Measurements from ENCODE around the gene ADAMTS12. TPM values are rescaled to one million over a fixed set of nuclear protein-coding genes. Genes with fewer than 3 reads are reported as not detected.

Gene ADAMTS12
- polyA plus RNA-seq, 1 donor: 18.2 TPM

DNA sequence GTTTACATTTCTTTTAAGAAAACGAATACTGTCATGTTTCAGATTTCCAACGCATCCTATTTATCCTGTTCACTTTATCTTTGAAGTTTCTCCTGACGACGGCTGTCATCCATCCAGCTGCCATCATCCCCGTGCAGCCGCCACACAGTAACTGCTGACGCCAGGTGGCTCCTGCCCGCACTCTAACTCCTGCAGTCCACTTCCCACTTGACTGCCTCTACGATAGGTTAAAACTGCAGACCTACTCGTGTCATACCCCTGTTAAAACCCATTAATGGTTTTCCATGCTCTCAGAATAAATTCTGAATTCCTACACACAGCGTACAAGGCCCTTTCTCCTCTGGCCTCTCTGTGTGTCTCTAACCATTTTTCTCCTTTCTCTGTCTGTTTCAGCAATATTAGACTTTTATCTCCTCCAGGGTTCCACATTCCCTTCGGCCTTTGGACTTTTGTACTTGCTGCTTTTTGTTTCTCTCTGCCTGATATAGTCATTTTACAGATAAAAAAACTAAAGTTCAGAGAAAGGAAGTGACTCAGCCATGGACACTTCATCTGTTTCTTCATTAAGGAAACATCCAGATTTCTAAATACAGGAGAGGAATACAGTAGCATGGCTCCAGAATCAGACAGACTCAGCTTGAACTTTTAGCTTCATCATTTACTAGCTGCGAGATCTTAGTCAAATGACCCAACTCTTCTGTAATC is 84.9 kb downstream of the ADAMTS12 start:
- no peak for DNase-seq

DNA sequence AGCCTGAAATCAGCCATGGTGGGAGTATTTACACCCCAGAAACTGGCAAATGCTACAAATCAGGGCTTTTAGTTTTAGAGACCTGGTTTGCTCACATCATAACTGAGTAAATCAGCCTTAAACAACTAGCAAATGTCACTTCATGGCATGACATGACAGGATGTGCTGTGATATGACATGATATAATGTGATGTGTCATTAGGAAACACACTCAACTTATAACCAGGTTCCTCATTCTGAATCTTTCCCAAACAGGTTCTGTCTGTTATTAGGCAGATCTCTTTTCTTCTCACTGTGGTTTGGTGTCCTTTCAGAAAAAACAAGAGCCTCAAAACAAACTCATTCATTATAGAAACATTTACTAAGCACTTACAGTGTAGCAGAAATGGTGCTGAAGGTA is 90.5 kb downstream of the ADAMTS12 start:
- no peak for DNase-seq

DNA sequence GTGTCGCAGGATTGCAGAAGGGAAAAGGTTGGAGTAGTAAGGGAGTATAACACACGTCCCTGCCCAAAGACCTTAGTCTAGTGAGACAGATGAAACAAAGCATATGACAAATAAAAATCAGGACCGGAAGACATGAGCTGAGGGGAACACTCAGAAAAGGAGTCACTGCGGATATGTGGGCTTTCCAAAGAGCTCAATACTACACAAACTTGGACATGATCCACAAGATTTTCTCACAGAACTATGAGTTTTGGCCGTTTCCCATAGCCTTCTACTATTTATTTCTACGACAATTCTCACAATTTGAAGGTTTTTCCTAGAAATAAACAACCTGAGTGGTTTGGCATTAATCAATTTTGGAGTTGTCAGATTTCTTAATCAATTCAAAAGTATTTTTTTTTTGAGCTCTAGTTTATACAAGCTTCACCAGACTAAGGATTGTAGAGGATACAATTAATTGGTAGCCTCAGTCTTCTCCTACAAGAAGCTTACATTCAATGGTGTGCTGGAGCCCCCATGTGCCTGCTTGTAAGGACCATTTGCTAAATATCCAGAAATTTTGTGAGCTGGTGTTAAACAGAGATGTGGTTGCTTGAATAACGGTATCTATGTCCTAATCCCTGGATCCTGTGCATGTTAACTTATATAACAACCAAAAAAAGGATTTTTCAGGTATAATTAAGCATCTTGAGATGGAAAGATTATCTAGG is 91.4 kb downstream of the ADAMTS12 start:
- DNase-seq: no peak

DNA sequence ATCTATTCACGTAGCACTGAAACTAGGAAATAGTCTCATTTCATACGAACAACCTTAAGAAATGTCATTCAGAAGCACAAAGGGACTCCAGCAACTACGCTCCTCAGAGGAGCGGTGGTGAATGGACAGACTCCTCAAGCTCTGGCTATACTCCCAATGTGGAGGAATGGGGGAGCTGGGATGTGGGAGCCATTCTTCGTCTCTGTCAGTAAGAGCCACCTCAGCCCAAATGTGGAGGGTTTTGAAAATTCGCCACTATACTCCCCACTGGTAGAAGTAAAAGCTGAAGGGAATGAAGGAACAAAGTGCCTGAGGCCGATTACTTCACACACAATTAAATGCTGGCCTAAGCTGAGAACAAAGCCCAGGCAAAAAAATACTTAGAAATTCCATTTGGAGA is 96.3 kb downstream of the ADAMTS12 start:
- no peak for DNase-seq

DNA sequence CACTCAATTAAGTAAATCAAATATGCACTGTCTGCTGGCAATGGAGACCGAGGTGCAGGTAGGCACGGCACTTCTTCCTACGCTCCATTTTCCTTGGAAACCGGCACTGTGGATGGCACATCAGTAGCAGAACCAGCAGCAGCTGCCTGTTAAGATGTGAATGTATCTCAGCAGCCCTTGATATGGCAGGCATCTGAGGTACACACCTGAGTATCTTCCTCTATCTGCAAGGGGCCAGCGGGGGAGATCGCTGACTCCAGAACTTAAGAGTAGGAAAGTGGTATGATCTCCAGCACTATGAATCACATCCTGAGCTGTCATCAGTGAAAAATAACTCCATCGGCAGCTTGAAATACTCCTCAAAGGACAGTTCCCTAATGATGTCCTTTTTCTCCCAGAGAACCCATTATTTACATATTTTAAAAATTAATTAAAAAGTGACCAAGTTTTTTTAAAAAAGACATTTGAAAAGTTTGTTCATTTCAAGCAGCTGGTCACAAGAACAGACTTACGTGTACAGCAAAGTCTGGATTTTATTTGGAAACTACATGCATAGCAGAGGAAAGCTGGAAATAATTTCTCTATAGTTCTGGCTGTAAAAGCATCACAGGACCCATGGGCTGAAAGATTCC is 97.1 kb downstream of the ADAMTS12 start:
- no peak for DNase-seq

DNA sequence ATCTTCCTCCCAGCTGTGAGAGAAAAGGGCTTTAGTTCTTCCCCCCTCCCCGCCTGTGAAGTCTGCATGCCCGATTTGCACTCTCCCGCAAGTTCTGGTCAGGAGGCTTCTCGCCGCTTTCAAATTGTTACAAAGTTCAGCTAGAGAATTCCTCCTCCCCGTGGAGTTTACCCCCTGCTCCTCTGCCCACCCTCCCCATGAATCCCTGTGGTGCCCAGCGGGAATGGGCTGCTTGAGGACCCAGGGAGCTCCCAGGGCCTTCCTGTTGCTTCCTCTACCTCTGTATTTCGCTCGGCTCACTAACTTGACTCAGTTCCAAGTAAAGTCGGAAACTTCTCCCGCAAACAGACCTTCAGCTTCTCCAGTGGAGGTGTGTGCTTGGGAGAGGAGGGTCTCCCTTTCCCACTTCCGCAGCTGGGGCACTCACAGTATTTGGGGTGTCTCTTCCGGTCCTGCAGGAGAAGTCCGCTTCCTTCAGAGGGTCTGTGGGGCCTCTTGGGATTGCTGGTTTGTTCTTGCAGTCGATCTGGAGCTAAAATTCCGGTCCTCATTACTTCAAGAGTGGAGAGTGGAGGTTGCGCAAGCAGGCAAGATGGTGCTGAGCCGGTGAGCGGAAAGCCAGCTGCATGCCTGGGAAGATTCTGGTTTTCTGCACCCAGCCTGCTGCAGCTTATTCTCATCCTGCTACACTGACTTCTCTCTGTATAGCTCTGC is 97.8 kb downstream of the ADAMTS12 start:
- DNase-seq: no peak

DNA sequence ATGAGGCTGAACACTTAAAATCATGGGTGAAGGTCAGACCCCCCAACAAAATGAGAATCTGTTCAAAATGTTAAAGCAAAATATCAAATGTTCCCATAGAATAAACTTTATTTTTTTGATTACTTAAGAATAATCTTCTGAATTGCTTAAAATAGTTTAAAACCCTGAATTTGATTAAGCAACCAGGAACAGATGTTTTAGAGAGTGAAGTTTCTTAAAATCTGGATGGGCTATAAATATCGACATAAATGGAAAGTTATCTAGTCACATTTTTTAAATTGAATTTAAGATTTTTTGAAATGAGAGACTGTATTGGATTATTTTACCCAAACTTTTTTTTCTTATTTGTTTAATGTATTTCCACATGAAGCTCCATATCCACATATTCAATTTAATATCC is 98.5 kb downstream of the ADAMTS12 start:
- no peak for DNase-seq

DNA sequence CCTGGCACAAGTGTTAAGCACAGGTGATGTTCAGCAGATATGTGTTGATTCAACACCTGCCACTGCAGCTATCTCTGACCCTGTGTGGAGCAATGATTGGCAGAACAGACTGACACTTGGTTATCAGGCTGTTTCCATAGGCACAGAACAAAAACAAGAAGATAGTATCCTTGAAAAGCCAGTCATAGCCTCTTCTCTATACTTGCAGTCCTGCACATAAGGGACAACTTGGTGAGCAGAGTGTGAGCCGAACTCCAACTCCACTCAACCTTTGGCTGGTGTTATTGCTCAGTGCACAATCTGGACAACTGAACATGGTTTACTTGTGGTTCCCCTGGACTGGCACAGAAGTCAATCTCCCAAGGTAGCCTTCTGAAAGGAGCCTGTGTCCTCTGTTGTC is 99.2 kb downstream of the ADAMTS12 start:
- no peak for DNase-seq

DNA sequence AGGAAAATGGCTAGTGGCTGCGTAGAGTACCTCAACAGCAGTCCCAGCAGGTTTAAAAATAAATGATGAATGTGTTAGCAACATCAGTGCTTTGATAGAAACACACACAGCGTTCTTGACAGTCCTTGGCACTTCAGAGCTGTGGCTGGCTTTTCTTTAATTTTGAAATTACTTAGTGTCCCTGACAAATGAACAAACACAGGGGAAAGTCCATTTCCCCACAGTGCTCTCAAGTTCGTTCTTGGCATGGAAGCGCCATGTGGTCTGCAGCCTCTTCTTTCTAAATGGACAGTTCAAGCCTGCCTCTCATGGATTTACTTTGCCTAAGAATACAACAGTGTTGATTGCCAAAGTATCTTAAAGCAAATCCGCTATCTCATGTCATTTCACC is 102.2 kb downstream of the ADAMTS12 start:
- DNase-seq: no peak

DNA sequence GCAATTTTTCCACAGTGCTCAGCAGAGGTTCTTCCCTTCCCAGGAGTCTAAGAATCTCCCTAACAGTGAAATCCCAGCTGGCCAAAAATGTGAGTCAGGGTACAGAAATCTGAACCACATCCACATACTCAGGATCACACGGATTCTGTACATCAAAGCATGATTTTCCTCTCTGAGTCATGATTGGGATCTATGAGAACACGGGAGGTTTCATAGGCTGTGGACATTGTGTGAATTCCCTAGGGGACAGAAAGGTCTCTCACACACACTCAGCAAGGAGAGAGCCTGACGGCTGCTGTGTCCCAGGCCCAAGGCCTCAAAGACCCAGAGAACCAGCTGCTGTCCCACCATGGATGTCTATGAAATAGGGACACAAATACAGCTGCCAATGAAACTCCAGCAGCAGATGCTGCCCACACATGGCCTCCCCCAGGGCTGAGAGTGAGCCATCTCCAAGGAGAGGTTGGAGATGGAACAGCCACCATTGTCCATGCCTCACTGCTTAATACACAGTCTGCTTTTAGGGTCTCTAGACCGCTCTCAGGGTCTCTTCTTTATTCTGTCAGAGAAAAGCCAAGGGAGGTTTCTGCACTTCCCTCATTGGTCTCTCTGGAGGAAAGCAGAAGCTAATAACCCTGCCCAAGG is 102.7 kb downstream of the ADAMTS12 start:
- no peak for DNase-seq

DNA sequence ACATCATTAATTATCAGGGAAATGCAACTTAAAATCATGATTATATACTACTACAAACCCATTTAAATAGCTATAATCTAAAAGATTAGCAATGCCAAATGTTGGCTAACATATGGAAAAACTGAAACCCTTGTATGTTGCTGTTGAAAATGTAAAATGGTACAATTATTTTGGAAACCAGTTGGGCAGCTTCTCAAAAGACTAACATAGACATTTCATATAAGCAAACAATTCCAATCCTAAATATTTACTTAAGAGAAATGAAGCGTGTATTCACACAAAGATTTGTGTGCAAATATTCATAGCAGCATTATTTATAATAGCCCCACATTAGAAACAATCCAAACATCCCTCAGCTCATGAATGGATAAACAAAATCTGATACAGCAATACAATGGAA is 106.2 kb downstream of the ADAMTS12 start:
- DNase-seq: no peak

DNA sequence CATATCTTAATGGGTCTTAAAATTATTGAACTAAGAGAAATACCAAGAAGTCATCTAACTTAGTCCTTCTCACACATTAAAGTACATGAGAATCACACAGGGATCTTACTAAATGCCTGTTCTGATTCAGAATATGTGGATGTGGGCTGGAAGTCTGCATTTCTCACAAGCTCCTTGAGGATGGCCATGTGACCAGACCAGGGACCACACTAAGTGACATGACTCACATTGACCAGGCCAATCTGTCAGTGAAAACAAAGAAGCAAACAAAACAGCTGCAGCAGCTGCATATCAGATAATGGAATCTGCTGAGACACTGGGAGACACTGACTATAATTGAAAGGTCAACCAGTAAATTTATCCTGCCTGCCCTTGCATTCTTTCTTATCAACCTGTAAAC is 110.5 kb downstream of the ADAMTS12 start:
- DNase-seq: no peak

DNA sequence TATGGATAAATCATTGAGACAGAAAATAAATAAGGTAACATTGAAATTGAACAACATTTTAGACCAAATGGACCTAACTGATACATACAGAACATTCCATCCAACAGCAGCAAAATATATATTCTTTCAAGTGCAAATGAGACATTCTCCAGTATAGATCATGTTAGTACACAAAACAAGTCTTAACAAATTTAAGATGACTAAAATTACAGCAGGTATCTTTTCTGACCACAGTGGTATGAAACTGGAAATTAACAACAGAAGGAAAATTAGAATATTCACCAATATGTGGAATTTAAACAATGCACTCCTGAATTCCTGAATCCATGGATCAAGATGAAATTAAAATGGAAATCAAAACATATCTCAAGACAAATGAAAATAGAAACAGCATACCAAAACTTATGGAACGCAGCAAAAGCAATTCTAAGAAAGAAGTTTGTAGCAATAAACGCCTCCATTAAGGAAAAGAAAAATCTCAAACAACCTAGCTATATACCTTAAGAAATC is 115.6 kb downstream of the ADAMTS12 start:
- DNase-seq: no peak

DNA sequence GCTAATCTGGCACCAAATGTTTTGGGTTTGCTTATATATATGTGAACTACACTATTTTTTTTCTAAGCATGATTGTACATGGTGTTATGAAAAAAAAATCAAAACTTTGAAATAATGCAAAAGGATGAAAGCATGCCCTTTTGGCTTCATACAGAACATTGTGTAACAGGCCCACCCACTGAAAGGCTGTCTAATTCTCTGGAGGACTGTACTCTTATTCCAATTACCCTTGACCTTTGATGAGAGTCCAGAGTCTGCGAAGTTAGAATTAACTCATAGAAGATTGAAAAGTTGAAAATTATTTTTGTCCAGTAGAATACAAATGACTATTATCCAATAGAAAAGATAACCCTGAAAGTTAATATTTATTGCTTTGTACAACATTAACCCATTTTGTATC is 117.4 kb downstream of the ADAMTS12 start:
- no peak for DNase-seq

DNA sequence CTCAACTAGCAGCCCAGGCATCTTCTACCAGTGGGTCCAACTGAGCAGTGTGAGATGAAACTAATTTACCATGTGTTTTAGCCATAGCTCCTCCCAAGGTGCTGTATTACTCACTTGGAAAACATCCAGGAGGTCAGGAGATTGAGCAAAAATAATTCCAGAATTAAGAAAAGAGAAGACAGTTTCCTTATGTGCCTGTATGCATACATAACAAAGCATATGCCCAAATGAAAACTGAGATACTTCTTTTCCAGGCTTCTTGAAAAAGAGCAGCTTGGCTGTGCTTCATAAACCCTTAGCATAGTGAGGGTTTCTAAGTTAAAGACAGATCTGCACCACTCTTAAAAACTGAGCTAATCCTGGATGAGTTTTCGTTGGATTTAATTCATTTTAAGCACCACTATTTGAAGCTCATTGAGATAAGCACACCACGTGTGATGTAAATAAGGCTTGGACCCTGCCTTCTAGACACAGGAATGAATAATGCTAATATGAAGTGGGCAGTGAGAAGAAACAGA is 119.4 kb downstream of the ADAMTS12 start:
- no peak for DNase-seq

DNA sequence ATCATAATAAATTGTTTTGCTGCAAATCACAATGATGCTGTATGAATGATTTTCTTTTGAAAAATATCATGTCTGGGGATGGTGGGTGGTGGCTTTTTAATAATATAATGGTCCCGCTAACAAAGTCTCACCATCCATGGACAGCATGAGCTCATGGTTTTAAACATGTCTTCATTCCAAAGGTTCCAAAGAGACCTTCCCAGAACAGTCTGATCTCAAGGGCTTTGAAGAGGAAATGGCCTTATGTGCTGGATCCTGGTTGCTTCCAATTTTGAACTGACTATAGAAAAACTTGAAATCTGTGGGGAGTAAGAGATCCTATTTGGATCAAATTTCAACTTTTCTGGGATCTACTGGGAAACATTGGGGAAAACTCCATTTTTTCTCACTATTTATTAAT is 121.8 kb downstream of the ADAMTS12 start:
- no peak for DNase-seq

DNA sequence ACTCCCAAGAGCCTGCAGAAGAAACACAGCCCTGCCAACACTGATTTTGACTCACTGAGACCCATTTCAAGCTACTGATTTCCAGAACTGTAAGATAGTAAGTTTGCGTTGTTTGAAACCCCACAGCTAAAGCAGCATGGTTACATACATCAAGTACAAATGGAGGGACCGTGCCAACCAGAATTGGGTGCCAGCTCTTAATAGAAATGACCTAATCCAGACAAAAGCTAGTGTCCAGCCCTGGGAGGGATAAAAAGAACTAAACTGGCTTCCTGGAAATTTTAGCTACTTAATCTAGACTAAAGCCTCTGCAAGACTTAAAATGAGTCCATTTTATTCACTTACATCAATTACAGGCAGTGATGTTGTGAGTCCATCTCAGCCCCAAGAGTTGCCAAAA is 122.6 kb downstream of the ADAMTS12 start:
- no peak for DNase-seq

DNA sequence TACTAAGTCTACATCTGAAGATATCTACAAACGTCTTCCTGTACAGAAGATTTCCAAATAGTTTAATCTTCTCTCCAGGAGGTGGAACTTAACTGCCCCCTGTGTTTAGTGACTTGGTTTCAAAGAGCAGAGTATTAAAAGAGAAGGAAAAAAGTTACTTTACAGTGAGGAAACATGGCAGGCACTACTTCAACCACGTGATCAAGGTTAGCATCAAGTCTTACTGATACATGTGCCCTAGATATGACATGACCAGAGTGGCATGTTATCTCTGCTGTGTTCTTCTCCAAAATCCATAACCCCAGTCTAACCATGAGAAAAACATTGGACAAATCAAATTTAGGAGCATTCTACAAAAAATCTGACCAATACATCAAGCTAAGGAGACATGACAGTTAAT is 125.8 kb downstream of the ADAMTS12 start:
- DNase-seq: no peak

DNA sequence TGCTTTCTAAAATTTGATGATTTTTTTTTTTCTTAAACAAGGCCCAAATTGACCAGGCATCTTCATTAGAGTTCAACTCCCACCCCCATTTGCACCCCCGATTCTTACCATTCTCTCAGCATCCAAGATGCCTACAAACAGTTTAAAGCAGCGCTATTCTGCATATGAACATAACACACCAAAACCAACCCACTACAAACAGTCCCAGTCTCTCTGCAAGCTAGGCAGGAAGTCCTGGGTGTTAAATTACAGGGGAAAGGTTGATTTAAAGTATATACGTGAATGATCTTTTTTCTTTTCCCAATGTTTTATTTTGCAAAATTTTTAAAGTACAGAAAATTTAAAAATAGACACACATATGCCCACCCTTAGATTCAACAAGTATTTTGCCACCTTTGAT is 127.0 kb downstream of the ADAMTS12 start:
- no peak for DNase-seq

DNA sequence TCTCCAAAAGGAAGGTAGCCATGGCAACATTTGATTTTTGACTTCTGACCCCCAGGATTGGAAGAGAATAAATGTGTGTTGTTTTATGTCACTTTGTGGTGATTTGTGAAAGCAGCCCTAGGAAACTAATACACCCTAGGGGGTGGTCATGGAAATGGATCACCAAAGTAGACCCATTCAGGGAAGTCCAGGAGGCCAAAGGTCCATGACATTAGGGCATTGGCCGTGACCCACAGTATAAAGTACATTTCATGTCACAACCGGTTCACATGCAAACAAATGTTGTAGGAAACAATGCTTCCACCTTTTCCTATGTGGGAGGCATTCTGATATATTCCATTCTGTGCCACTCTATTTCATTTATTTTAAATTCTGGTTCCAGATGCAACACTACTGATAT is 128.4 kb downstream of the ADAMTS12 start:
- DNase-seq: no peak

DNA sequence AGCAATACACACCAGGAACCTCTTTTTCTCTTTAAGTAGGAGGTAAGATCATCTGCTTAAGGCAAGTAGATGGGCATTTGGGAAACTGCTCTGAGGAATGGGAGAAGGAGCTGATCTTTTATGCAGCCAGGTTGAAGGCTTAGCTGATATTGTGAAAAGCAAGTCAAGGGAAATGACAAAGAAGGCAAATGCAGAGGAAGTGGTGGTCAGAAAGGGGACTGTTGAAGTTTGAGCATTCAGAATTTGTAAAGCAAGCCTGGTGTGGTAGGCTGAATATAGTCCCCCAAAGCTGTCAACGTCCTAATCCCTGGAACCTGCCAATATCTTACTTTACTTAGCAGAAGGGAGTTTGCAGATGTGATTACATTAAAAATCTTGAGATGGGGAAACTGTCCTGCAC is 128.9 kb downstream of the ADAMTS12 start:
- DNase-seq: no peak

DNA sequence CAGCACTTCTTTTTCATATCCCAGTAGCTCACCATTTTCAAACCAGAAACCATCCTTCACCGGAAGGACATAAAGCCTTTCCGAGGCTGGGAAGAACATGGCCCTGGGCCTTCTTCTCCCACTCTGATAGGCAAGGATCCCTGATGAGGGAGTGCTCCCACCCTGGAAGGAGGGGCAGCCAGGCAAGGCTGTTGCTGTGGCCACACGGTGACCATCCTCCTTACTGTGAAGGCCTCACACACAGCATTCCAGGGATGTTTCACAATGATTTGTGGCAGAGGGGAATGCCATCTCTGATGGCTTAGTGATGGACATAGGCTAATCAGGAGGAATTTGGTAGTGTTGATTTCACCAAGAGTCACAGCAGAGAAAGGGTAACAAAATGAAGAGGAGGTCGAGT is 130.7 kb downstream of the ADAMTS12 start:
- no peak for DNase-seq

Data from hindlimb muscle (tissue), 1 donor.